Right lobe of liver (tissue), 6 donors: ENCODE data around the gene MYOM1. TPM values are rescaled to one million over a fixed set of nuclear protein-coding genes. Genes with fewer than 3 reads are reported as not detected.

Source experiments
- ATAC-seq, 4 donors: fragments of 200-7000 bp; cut with Tn5 transposase; one replicate each; pipeline ENCODE4 v1.9.1; 2020; ENCODE audit warnings: mild to moderate bottlenecking in 4 of 4, moderate library complexity in 4 of 4
- DNase-seq, 3 donors: peaks; one replicate each; pipeline ENCODE4 v3.0.0-alpha.2; 2020
- H3K27ac ChIP-seq, 3 donors: fragments of 200-600 bp; one replicate each; pipeline ENCODE4 v1.8.0; 2022
- H3K27me3 ChIP-seq, 2 donors: fragments of 200-600 bp; one replicate each; pipeline ENCODE4 v1.8.0; 2022
- H3K36me3 ChIP-seq, 4 donors: fragments of 200-600 bp; sonication (generic) in 1 of 4; one replicate each; pipeline versions ENCODE4 v1.5.1 to v1.8.0; 2017 to 2022; ENCODE audit warnings: control low read depth in 1 of 4
- H3K4me1 ChIP-seq, 4 donors: fragments of 200-600 bp; sonication (generic) in 1 of 4; one replicate each; pipeline versions ENCODE4 v1.5.1 to v1.8.0; 2017 to 2022; ENCODE audit warnings: control low read depth in 1 of 4
- H3K4me3 ChIP-seq, 3 donors: fragments of 200-600 bp; one replicate each; pipeline ENCODE4 v1.8.0; 2022
- H3K9me3 ChIP-seq, 4 donors: fragments of 200-600 bp; sonication (generic) in 1 of 4; one replicate each; pipeline versions ENCODE4 v1.5.1 to v1.8.0; 2017 to 2022; ENCODE audit warnings: control low read depth in 1 of 4
- CTCF ChIP-seq, 4 donors: fragments of 200-600 bp in 3 of 4; fragments of 450-650 bp in 1 of 4; IDR thresholded peaks; one replicate each; pipeline versions ENCODE4 v1.5.1 to v1.8.0; 2016 to 2022; ENCODE audit warnings: antibody characterized with exemption in 4 of 4, mild to moderate bottlenecking in 2 of 4
- POLR2A ChIP-seq: fragments of 450-650 bp; IDR thresholded peaks from one replicate; pipeline ENCODE4 v1.6.1; 2017; ENCODE audit warnings: antibody characterized with exemption, mild to moderate bottlenecking
- WGBS: methylation state at CpG from one replicate; pipeline ENCODE4 v1.1.6; 2018; ENCODE audit warnings: low coverage, low lambda C conversion rate; ENCODE audit not compliant: insufficient coverage; ENCODE audit errors: missing lambda C conversion rate; 5-methylcytosine and 5-hydroxymethylcytosine counted together
- intact Hi-C, 2 donors: fragments of 100-400 bp; cut with DNase I; formaldehyde crosslinking; loops; one replicate each; pipeline versions ENCODE4 v1.11.2 to v1.14.1; 2022
- total RNA-seq, 6 experiments: library from RNA; depleted of rRNA in 2 of 6; stranded (reverse); fragments of >200 nt in 2 of 6; fragmentation: NEBNext Ultra II Directional in 3 of 6; extraction: Animal tissue kit (Norgen Biotek cat#: 25700) in 3 of 6; gene quantifications; one replicate each; pipeline versions ENCODE4 v1.1.0 to v1.2.4, GENCODE V29; 2016 to 2023
- donor health status: DM: no; HTN: yes; CAD: no.
- donor health status: DM: no; HTN: no; CAD: no.
- donor health status: DM: no; HTN: no; CAD: no.
- donor health status: DM: no; HTN: yes; CAD: no.
- donor health status: DM: no; HTN: yes; CAD: no.

Gene MYOM1
- total RNA-seq, 6 experiments from 2014 or later, result 3.1 to 64.5 (median 19.1) TPM

GRCh38 chr18:3190610-3191009, 29.2 kb downstream of the MYOM1 start:
- TF ChIP-seq CTCF (IDR thresholded peaks at IDR 0.05), result no peak
- TF ChIP-seq POLR2A, result no peak
- no peaks in the 10 kb centered on the region for H3K9me3 ChIP-seq
- H3K27me3 ChIP-seq, result no peaks in the 10 kb centered on the region
- 83% methylated on average over 2 of the region's 2 CpGs for WGBS
- intact Hi-C loops, result no loop called here
- DNase-seq (no peak), ATAC-seq (no peak)
- no peak overlapping the region for H3K4me3 ChIP-seq
- peaks cover 0 to 4% (median 0%) of the 10 kb centered on the region in 4 donors for H3K36me3 ChIP-seq
- peaks cover 0 to 18% (median 4%) of the 10 kb centered on the region in 4 donors for H3K4me1 ChIP-seq
- H3K27ac ChIP-seq, result no peak overlapping the region

- ATAC-seq, result no peak
- intact Hi-C loops, result no loop called here
- 75% methylated on average over 5 of the region's 5 CpGs for WGBS
Observed at GRCh38 chr18:3189884-3190283, 29.9 kb downstream of the MYOM1 start.

GRCh38 chr18:3186678-3187658, 32.8 kb downstream of the MYOM1 start:
- WGBS, result 74% methylated on average over 8 of the region's 8 CpGs
- Histone ChIP-seq H3K27ac (no peak overlapping the region), H3K27me3 (no peaks in the 10 kb centered on the region), H3K4me1 (peaks cover 0 to 25% (median 12%) of the 10 kb centered on the region in 4 donors), H3K4me3 (no peak overlapping the region), H3K9me3 (no peaks in the 10 kb centered on the region), H3K36me3 (peaks cover 0 to 4% (median 0%) of the 10 kb centered on the region in 4 donors)
- TF ChIP-seq POLR2A (no peak), CTCF (IDR thresholded peaks at IDR 0.05) (peak in 1 of 4 donors; percentile 9)
- DNase-seq (no peak), ATAC-seq (peak in 2 of 4 donors; percentile 6 to 9)
- intact Hi-C loops, result no loop called here

More at GRCh38 chr18:3189884-3190283, 29.9 kb downstream of the MYOM1 start:
- Histone ChIP-seq H3K27me3 (no peaks in the 10 kb centered on the region), H3K4me1 (peaks cover 0 to 24% (median 7%) of the 10 kb centered on the region in 4 donors), H3K9me3 (no peaks in the 10 kb centered on the region), H3K36me3 (peaks cover 0 to 4% (median 0%) of the 10 kb centered on the region in 4 donors), H3K4me3 (no peak overlapping the region), H3K27ac (no peak overlapping the region)
- TF ChIP-seq POLR2A, result no peak
- TF ChIP-seq CTCF (IDR thresholded peaks at IDR 0.05), result no peak
- no peak for DNase-seq

- TF ChIP-seq CTCF (IDR thresholded peaks at IDR 0.05) (no peak), POLR2A (no peak)
- Histone ChIP-seq H3K9me3 (no peaks in the 10 kb centered on the region), H3K4me3 (no peak overlapping the region), H3K27me3 (no peaks in the 10 kb centered on the region), H3K4me1 (peaks cover 0 to 25% (median 12%) of the 10 kb centered on the region in 4 donors), H3K36me3 (peaks cover 0 to 4% (median 0%) of the 10 kb centered on the region in 4 donors), H3K27ac (peak overlapping the region; percentile 43 to 69 (median 61))
- 17% methylated on average over 5 of the region's 6 CpGs for WGBS
- intact Hi-C loops, result no loop called here
- DNase-seq (no peak), ATAC-seq (peak; percentile 47 to 86 (median 75))
Observed at GRCh38 chr18:3184275-3184963, 35.3 kb downstream of the MYOM1 start.
